Measurements from ENCODE around the gene BAX.

The BAX gene

GRCh38 chr19:48990400-48990799, 35.7 kb downstream of the BAX start:
- no peak overlapping the region for H3K27ac ChIP-seq
- TF ChIP-seq CTCF (conservative IDR thresholded peaks at IDR 0.05) (no peak), ZFX (IDR thresholded peaks at IDR 0.05) (no peak)

- peak overlapping the region; percentile 92; the same call in 1 of the 2 replicates for H3K27ac ChIP-seq
- TF ChIP-seq CTCF (conservative IDR thresholded peaks at IDR 0.05): no peak
- TF ChIP-seq ZFX (IDR thresholded peaks at IDR 0.05): no peak
Measured at GRCh38 chr19:48991011-48991609, 36.4 kb downstream of the BAX start.

- TF ChIP-seq ZFX (IDR thresholded peaks at IDR 0.05): no peak
- no peak for TF ChIP-seq CTCF (conservative IDR thresholded peaks at IDR 0.05)
Measured at GRCh38 chr19:48991873-48992580, 37.4 kb downstream of the BAX start.

GRCh38 chr19:48992581-48993174, 38.0 kb downstream of the BAX start:
- peak overlapping the region; percentile 92 for H3K27ac ChIP-seq
- TF ChIP-seq ZFX (IDR thresholded peaks at IDR 0.05) (no peak), CTCF (conservative IDR thresholded peaks at IDR 0.05) (no peak)

More at GRCh38 chr19:48991873-48992580, 37.4 kb downstream of the BAX start:
- peak overlapping the region; percentile 92 for H3K27ac ChIP-seq

GRCh38 chr19:48993175-48994034, 38.7 kb downstream of the BAX start, which contains the start of the genes GYS1 and RUVBL2:
GYS1 (minus strand) TSS chr19:48993309; CDS start chr19:48993112, 197 bp downstream.
RUVBL2 (plus strand) TSS chr19:48993887; CDS start chr19:48993912, 25 bp downstream.
- TF ChIP-seq CTCF (conservative IDR thresholded peaks at IDR 0.05) (peak; percentile 88), ZFX (IDR thresholded peaks at IDR 0.05) (peak; percentile 16; the same call in 1 of the 2 replicates)
- H3K27ac ChIP-seq: peak within 1 kb of the TSS; percentile 92

GRCh38 chr19:48994035-48994386, 39.3 kb downstream of the BAX start:
- H3K27ac ChIP-seq: peak overlapping the region; percentile 92
- TF ChIP-seq ZFX (IDR thresholded peaks at IDR 0.05) (no peak), CTCF (conservative IDR thresholded peaks at IDR 0.05) (no peak)

Data from C4-2B (cell line).